COLO829 (cell line): ENCODE measurements around the gene TTC39B.

Source experiments
- DNase-seq: peaks from one replicate; pipeline ENCODE4 v3.0.0; 2012; ENCODE audit warnings: low spot score

Gene TTC39B

GRCh38 chr9:15127831-15128230 lies 179.2 kb downstream of the TTC39B start:
- DNase-seq, result no peak

DNA sequence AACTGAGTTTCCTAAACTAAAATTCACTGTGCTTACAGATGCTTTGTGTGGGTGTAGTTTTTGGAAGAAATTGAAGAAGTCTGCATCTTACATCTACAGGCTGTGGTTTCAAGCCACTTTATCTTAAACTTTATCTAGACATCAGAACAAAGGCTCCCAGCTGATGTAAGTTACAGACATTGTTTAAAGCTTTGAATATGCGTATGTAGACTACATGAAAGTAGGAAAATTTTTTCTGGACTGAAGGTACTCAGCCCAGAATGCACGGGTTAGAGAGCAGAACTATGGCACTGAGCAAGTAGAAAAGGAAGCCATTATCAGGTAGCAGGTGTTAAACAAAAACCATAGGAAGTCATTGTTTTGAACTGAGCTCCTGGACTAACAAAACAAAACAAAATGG lies 185.4 kb downstream of the TTC39B start:
- no peak for DNase-seq

- DNase-seq, result no peak
Measured at GRCh38 chr9:15116130-15116580, 190.9 kb downstream of the TTC39B start.

DNA sequence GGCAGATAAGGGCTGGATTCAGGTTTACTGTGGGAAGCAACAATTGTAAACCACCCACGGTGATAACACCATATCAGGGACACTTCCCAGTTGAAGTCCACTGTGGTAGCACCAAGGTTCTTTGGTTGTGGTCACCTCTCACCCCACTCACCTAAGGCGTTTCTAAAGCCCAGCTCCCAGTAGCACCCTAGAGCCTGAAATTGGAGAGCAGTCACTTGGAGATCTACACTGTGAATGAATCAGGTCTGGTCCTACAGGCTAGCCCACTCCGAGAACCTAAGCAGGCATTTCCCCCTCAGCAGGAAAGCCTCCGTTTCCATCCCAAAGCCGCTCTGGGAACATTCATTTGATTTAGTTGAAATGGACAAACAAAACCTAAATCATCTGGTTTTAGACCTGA lies 191.3 kb downstream of the TTC39B start:
- DNase-seq, result no peak

DNA sequence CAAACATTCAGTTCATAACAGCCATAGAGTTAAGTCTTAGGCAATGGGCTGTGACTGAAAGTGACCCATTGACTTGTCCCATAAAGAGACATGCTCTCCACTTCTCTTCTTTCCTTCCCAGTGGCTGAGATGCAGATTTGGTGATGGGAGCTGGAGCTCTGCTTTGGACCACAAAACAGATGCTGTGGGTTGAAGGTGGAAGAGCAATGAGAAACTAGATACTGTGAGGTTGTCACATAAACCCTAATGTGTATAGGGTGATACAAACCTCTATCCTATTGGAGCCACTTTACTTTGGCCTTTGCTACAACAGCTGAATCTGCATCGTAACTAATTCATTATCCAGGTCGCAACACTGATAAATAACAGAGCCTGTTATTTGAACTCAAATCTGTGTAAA lies 192.0 kb downstream of the TTC39B start:
- DNase-seq, result no peak
